K562 treated with DMSO at 1 percent for 12 hours (cell line): ENCODE results near the gene RNF17. TPM values are rescaled to one million over a fixed set of nuclear protein-coding genes. Genes with fewer than 3 reads are reported as not detected.

Source experiments
- total RNA-seq: library from RNA; unstranded; fragments of 300-600 nt; gene quantifications from 2 replicates; pipeline ENCODE4 v1.2.3, GENCODE V29; 2022; ENCODE audit not compliant: insufficient read depth

Gene RNF17, protein sequence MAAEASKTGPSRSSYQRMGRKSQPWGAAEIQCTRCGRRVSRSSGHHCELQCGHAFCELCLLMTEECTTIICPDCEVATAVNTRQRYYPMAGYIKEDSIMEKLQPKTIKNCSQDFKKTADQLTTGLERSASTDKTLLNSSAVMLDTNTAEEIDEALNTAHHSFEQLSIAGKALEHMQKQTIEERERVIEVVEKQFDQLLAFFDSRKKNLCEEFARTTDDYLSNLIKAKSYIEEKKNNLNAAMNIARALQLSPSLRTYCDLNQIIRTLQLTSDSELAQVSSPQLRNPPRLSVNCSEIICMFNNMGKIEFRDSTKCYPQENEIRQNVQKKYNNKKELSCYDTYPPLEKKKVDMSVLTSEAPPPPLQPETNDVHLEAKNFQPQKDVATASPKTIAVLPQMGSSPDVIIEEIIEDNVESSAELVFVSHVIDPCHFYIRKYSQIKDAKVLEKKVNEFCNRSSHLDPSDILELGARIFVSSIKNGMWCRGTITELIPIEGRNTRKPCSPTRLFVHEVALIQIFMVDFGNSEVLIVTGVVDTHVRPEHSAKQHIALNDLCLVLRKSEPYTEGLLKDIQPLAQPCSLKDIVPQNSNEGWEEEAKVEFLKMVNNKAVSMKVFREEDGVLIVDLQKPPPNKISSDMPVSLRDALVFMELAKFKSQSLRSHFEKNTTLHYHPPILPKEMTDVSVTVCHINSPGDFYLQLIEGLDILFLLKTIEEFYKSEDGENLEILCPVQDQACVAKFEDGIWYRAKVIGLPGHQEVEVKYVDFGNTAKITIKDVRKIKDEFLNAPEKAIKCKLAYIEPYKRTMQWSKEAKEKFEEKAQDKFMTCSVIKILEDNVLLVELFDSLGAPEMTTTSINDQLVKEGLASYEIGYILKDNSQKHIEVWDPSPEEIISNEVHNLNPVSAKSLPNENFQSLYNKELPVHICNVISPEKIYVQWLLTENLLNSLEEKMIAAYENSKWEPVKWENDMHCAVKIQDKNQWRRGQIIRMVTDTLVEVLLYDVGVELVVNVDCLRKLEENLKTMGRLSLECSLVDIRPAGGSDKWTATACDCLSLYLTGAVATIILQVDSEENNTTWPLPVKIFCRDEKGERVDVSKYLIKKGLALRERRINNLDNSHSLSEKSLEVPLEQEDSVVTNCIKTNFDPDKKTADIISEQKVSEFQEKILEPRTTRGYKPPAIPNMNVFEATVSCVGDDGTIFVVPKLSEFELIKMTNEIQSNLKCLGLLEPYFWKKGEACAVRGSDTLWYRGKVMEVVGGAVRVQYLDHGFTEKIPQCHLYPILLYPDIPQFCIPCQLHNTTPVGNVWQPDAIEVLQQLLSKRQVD (N-terminal part only)
- 1.3 TPM in 1 of 2 replicates, not detected in the other for total RNA-seq

DNA sequence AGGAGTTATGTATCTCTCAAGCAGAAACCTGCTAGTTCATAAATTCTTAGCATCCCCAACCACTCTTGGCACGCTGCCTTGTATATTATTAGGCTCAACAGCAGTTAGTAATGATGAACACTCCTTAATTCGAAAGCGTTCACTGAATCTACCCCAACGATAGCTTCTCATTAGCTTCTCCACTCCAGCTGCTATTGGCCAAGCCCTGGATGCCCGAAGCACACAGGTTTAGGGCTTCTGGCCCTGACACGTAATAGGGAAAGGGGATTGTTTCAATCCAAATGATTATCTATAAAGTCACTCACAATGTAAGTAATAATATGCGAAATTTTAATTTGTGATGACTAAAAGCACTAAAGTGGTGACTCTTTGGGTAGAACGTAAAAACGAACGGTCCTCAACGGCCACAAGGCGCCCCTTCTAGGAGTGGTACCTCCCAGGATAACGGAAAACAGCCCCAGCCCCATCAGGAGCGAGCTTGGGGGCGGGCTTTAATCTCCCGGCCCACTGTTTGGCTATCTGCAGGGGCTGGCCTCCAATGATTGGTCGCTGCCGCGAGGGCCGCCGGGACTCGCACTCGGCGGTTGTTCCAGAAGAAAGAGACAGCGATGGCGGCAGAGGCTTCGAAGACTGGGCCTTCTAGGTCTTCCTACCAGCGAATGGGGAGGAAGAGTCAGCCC lies at the start of gene RNF17:
Gene RNF17, plus strand, starts transcription at position 574 of the 680 bp plus-strand sequence. Its CDS starts 35 bp downstream, at position 609.

Other genes starting within 250 kb of the RNF17 start
- gene ATP12A, start 83.8 kb upstream of the RNF17 start, total RNA-seq = not detected in 2 replicates